GM21390 (cell line): ENCODE results near the gene CTBP2.

ENCODE experiments used
- ATAC-seq: cut with Tn5 transposase; IDR thresholded peaks from one replicate; pipeline ENCODE4 v1.9.1; 2021; ENCODE audit not compliant: unreplicated experiment

The CTBP2 gene

GRCh38 chr10:125128397-125129075 is 31.8 kb downstream of the CTBP2 start:
- ATAC-seq = no peak

DNA sequence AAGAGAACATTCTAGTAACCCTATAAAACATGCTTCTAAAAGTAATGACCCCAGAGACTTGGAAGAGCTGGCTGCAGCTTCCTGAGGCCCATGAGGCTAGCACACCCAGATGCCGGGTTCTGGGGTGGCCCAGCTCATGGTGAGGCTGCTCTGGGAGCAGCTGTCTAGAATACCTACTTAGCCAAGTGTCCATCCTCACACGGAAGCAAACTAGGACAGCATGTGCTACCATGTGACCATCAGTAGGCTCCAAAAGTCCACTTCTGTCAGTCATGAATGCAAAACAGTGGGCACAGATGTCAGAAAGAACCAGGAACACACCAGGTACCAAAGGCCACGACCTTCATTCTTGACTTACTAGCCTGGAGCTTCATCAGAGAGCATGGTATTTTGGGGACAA is 32.4 kb downstream of the CTBP2 start:
- ATAC-seq = no peak

GRCh38 chr10:125127110-125127509 is 33.3 kb downstream of the CTBP2 start:
- ATAC-seq = no peak

DNA sequence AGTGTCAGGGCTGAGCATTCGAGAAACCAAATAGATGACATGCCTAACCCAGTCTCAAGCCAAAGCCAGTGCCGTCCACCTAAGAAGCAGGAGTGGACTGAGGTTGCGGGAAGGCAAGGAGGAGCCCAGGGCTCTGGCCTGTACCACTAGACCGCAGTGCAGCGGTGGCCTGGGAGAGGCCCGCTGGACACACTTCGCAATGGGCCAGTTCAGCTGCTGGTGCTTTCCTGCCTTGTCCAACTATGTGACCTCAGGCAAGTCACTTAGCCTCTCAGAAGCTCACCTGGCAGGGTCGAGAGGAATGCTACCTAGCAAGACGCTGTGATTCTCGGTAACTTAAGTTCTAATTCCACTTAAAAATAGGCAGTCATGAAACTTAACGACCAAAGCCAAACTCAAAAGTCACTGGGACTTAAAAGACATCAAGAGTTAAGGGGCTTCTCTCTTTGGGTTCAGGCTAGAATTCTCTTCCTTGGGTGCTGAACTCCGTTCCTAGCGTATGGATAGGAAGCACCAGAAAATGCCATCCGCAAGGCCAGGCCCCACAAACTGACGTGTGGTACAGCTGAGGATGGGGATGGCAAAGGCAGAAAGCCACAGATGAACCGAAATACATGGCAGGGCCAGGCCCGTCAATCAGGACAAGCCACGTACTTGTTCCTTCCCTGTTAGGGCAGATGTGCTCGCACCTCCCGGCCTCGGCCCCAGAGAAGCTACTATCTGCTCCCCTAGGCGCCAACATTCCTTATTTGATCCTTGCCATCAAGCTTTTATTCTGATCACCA is 34.2 kb downstream of the CTBP2 start:
- ATAC-seq = no peak

DNA sequence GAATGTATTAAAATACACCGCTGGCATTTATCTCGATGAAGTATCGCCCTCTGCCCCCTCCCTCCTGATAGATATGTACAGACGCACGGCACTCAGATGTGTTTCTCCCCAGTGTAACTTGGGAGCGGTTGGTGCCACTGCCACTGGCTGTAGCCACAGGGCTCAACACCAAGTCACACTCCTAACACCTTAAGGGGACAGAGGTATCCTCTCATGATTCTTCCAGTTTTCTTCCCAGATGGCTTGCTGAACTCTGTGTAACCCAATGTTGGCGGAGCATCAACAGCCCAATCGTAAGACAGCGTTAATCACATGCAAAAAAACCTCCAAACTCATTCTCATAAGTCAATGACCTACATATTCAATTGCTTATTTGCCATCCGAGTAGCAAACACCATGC is 35.5 kb downstream of the CTBP2 start:
- ATAC-seq = no peak

DNA sequence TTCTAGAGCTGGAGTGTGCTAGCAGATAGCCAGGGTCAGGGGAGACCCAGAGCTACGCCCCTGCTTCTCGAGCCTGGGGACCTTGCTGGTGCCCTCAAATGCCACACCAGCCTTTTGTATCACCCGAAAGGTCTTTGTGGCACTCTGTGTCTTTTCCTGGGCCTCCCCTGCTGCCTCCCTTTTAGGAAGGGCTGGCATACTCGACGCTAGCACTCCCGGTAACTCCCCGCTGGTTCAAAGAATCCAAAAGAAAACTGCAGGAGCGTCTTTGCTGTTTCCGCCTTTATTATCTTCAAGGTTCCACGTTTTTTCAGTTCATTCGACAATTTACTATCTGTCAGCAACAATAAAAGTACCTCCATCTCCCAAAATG is 36.3 kb downstream of the CTBP2 start:
- no peak for ATAC-seq

DNA sequence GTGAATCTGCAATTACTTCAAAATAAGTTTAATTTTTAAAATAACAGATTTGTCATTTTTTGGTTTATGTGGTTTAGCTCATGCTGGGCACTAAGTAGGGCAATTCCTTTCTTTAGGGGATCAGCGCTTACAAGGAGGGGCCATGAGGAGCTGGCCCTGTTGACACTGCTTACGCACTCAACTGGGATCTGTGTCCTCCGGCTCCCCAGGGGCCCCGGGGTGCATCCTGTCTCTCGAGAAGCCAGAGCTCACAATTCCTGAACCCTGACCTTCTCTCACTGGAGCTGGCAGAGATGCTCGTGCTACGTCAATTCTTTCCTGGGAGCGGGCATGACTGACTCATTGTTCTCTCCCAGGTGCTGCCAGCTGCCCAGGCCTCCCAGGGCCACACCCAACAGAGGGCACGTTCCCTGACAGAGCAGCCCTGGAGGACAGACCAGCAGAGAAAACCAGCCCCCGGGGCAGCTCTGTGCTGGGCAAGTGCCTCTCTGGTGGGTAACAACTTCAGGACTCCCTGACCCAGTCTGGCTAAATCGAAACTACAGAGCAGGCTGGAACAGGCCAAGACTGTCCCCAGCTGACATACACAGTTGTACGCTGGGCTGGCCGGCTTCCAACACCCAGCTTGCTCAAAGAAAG is 36.8 kb downstream of the CTBP2 start:
- no peak for ATAC-seq

GRCh38 chr10:125122566-125122965 is 37.8 kb downstream of the CTBP2 start:
- no peak for ATAC-seq

GRCh38 chr10:125121003-125121402 is 39.4 kb downstream of the CTBP2 start:
- no peak for ATAC-seq

- ATAC-seq = no peak
Observed at GRCh38 chr10:125120053-125120710, 40.2 kb downstream of the CTBP2 start.

DNA sequence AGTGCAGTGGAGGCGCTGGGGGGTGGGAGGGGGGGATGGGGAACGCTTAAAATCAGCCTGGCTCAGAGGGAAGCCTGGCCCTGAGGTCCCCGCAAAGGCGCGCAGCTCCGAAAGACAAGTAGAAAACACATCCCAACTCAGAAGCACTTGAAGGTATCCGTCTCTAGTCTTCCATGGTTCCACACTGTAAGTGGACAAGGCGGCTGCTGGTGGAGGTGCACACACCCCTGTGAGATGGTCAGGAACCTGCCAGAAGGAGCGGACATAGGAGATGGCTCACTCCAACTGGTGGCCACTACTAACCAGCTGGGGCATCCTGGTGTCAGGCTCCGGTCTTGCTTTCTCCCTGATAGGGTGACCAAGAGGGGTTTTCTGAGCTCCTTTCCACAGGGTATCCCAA is 41.7 kb downstream of the CTBP2 start:
- no peak for ATAC-seq

DNA sequence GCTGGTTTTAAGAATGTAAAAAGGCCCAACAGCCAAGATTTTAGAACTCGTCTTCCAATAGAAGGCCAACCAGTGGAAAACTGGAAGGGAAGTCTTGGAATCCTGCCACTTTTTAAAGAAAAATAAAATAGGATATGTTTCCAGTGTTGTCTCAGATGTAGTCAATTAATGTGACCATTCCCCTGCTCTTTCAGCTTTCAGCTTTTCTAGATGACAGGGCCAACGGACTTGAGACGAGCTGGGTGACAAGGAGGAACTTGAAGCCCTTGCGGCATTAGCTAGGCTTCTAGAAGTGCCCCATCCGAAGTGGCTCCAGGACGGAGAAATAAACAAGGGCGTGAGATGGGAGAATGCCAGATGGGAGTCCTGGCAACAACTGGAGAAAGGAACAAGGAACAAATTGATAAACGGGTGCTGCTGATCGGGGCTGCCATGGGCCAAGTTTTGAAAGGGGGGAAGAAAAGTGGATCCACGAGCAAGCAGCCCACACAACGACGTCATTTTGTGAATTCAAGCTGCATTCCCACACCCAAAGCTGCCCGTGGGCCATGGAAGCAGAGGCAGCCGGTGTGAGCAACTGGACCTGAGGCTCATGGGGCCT is 42.3 kb downstream of the CTBP2 start:
- no peak for ATAC-seq

DNA sequence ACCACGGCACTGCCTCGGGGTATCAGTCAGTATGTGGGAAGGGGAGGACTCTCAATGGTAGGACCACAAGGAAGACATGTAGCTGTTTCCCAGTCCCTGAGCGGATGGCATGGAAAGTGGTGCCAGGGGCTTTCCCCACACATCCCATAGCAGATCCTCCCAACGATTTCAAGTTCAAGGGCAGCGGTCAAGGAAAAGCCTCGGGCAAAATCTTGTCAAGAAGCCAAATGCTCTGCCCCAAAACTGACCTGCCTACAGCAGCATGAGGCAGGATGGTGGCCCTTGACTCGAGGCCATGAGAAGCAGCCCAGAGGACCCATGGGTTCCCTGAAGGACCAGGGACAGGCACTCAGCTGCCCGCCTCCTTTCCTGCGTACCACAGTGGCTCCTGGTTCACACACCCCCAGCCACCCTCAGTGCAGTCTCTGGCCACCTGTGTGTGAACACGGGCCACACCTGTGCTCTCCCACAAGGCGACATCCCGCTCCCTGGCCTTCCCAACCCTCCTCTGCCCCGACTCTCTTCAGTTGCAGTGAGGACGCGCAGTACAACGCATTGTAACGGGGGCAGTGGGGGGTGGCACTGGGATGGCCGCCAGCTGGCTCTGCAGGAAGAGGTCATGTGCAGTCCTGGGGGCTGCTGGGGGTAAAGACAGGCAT is 43.6 kb downstream of the CTBP2 start:
- ATAC-seq = no peak

DNA sequence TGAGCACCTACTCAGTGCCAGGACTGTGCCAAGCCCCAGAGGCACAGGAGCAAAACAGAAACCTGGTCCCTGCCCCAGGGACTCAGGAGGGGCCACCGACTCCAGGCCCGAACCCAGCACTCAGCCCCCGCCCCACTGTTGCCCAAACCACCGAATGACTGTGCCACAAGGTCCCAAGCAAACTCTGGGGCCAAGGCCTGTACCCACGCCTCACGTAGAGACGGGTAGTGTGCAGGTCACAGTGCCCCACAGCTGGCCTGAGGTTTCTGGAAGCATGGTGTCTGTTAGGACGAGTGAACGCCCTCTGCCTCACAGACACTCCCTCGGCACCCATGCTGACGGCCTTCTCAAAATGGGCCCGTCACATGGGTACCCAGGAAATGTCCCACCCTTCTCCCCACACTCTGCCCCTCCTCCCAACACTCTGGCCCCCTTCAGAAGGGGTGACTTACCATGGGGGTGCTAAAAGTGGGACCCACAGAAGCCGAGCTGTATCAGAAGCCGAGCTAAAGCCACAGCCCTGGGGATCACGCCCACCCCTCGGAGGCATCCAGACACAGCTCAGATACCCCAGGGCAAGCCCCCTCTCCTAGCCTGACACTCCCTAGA is 44.2 kb downstream of the CTBP2 start:
- no peak for ATAC-seq

- no peak for ATAC-seq
Observed at GRCh38 chr10:125115409-125115808, 45.0 kb downstream of the CTBP2 start.

DNA sequence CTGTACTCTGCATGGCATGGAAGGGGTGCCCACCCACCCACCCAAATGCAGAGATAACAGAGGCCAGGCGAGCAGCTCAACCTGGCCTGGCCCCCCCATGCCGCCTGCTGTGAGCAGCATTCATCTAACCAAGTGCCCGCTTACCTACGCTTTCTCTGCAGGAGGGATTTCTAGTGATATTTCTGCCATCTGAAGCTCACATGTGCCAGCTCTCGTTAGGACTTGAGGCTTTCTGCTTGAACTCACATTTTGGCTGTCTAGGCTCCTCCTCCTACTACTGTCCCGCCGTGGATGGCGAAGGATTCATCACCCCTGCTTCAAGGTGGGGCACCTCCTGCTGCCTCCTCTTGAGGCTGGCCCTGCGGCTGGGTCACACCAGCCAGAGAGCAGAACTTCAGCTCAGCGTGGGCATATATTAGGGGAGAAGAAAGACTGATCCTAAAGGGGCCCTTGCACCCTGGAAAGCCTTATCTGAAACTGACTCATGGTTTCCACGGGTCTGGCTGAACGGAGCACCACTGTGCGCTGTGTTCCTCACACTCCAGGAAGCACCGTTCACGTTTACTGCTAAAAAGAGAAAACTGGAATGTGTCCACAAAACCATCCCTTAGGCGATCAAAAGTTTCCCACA is 45.5 kb downstream of the CTBP2 start:
- no peak for ATAC-seq

DNA sequence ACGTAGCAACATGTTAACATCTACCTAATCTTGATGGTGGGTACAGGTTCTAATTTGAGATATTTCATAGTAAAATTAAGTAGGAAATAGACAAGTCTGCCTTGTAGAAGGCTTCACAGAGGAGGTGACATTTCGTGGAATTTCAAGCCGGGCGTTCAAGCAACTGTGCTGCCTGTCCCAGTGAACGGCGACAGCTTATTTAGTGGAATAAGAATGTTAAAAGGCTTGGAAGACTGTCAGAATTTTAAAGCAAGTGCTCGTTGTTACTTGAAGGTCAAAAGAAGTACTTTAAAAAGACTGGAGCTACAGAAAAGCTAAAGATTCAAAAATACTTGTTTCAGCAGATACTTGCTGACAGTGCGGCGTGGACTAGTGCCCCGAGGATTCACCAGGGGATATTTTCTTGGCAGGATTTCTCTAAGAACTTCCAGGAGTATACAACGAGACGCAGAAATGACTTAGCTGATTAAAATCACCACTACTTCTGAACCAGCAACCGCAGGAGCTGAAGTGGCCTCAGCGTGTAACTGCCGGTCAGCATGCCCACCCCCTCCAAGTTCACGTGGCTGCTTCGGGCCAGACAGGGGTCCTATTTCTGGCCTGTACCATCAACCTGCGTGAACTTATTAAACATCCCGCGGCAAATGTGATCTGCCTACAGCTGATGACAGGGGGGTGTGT is 46.5 kb downstream of the CTBP2 start:
- ATAC-seq = no peak

DNA sequence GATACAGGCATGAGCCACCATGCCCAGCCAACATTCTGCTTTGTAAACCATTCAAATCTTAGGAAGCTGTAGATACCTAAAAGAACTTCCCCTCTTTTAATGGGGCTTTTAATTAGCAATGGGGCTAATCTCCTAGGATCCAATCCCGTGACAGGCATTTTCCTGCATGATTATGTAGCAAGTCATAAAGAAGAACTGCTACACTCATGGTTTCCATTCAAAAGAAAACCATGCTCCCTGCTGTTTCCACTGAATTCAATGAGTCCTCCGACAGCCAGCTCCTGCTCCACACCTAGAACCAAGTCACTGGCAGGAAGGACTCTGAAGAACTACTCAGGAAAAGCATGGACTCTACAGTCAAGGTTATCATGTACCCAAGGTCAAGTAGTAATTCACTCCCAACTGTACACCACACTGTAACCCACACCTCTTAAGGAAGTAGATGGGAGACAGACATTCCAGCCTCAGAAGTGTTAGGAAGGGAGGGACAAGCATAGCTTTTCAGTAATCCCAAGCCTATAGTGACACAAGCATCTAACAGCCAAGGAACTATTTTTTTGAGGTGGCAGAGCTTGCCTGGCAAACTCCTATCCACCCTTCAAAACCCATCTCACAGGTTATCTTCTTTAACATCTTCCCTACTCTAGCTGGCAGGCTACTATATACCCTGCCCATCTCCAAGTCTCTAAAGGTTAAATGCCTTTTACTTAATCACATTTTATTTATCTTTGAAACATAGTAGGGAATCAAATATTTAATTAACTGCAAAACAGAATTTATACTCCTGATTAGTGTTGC is 47.5 kb downstream of the CTBP2 start:
- no peak for ATAC-seq
